Adipose tissue (tissue), 3 donors: ENCODE results near the gene ITGB5. TPM values are rescaled to one million over a fixed set of nuclear protein-coding genes. Genes with fewer than 3 reads are reported as not detected.
"Not testable (repeated sequence)": the region's sequence is repeated elsewhere in the genome, so short reads cannot be mapped to it uniquely, and the experiment has no call there.

ENCODE experiments used
- H3K27ac ChIP-seq: one replicate; pipeline ENCODE4 v1.5.1; 2013; ENCODE audit warnings: low read depth, low read length
- WGBS, 3 donors: extraction: QIAGEN DNeasy Blood & Tissue Kit; methylation state at CpG; one replicate each; pipeline ENCODE4 v1.1.7; 2013; 5-methylcytosine and 5-hydroxymethylcytosine counted together
- polyA plus RNA-seq, 3 donors: library from polyadenylated mRNA; stranded (reverse); fragments of 200-250 nt; gene quantifications; one replicate each; pipeline ENCODE4 v1.2.3, GENCODE V29; 2013
- donor health status: healthy with polysubstance abuse.
- donor health status: Bipolar disorder and iron deficiency.
- donor health status: healthy.

Gene ITGB5
- polyA plus RNA-seq, 3 donors: 17.1 to 83.8 (median 50.0) TPM

DNA sequence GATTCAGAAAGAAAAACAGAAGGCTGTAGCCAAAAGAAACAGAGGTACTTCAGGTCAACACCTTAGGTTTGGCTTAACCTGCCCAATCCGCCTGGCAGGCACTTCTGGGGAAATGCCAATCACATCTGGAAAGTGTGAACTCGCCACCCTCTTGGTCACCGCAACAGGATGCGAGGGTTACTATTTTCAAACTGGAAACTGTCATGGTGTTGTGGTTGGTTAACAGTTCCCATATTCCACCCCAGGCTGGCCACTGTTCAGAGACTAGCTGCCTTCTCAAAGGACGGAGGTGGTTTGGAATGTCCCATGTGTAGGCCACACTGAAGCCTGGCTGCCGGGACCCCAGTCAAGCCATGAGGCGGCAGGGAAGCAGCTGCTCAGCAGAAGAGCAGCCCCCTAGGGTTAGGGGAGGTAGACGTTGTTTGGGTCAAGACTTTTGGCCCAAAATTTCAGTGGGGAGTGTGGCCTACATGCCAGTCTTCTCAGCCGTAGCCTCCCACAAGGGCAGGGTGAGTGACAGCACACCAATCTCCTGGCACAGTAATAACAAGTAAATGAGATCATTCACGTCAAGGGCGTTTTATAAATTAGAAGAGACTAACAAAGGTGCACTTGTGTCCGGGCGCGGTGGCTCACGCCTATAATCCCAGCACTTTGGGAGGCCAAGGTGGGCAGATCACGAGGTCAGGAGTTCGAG, 102.3 kb downstream of the ITGB5 start:
- 78 to 86% (median 79%) methylated on average over 17 of the region's 17 CpGs for whole genome bisulfite sequencing, 3 donors
- H3K27ac ChIP-seq: no peak overlapping the region

DNA sequence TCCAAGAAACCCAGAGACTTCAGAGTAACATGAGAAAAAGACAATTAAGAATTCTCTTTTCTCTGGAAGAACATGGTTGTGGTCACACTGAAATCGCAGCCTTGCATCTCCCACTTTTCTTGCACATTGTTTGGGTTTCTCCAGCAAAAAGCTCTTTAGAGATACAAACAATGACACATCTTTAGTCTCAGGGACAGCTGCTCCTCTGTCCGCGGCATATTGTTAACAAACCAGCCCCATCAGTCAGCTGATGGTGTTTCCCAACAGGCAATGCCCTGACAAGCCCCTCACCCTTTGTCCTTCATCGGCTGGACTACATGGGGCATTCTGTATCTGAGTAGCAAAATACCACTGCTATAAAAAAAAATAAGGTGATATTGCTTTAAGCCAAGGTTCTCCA, 103.5 kb downstream of the ITGB5 start:
- 76 to 95% (median 78%) methylated on average over 4 of the region's 4 CpGs for WGBS, 3 donors
- H3K27ac ChIP-seq: no peak overlapping the region

DNA sequence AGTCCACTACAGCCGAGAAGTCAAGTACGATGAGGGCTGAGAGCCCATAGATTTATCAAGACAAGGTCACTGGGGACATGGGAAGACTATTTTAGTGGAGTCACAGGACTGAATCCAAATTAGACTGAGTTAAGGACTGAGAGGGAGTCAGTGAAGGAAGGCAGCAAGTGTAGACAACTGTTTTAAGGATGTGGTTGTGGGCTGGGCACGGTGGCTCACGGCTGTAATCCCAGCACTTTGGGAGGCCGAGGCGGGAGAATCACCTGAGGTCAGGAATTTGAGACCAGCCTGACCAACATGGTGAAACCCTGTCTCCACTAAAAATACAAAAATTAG, 104.8 kb downstream of the ITGB5 start:
- WGBS, 3 donors: 73 to 95% (median 79%) methylated on average over 6 of the region's 6 CpGs
- H3K27ac ChIP-seq: not testable (repeated sequence)

DNA sequence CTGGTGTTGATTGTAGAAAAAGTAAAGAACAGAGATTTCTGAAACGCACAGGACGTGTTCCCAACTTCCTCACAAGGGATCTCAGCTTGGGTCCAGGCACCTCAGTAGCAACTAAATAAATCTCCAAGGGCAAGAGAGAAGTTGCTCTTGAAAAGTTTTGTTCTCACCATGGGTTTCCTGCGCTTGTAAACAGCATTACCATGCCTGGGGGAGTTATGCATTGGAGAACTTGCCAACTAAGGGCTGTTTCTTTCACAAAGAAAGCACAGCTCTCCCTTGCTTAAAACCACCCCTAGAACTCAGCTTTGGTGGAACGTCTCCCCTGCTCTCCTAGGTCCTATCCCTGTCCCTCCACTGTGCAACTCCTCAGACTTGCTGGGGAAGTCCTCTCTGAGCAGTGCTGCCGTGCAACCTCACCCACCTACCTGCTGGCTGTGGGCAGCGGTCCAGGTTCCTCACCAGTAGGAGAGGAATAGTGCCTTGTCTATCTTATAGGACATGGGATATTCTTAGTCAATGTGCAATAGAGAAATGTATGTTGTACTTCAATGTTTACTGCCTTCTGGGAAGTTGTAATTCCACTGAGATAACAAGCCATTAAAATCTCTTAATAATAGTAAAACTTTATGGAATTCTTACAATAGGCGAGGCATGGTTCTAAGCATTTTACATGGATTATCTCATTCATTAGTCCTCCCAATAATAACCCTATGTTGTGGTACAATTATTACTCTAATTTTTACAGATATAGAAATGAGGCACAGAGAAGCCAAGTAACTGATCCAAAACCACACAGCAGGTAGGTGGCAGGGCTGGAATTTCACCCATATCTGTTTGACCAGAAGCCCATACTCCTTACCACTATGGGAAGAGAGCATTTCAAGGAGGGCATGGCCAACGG, 105.4 kb downstream of the ITGB5 start:
- WGBS, 3 donors: 59 to 81% (median 61%) methylated on average over 8 of the region's 8 CpGs
- peak overlapping the region; percentile 52 for H3K27ac ChIP-seq

DNA sequence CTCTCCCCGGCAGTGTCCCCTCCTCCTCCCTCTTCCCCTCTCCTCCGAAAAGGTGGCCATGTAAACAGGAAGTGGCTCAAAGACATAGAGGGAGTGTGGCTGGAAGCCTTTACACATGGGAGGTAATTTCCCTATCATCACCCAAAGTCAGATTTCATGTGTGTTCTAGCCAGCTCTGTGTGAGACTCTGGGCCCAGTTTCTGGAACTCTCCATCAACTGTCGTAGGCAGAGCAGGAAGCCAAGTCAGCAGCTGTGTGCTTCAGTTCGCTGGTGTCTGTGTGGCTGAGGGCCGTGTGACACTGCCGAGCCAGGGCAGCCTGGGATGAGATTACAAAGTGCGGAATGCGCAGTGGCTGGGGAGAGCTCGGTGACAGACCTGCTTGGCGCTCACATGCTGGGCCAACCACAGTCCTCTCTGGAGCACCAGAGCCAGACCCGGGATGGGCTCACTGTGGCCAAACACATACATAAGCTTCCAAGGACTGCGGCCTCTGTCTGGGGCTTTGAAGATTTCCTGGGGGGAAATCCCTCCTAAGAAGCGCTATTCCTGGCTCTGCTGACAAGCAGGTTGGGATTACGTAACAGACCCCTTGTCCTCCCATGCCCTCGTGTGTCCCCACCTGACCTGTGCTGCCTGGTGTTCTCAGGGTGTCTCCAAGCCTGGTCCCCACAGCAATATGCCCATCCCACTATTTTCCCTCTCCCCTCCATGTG, 106.2 kb downstream of the ITGB5 start:
- 20 to 71% (median 25%) methylated on average over 15 of the region's 15 CpGs for WGBS, 3 donors
- H3K27ac ChIP-seq: peak overlapping the region; percentile 52

DNA sequence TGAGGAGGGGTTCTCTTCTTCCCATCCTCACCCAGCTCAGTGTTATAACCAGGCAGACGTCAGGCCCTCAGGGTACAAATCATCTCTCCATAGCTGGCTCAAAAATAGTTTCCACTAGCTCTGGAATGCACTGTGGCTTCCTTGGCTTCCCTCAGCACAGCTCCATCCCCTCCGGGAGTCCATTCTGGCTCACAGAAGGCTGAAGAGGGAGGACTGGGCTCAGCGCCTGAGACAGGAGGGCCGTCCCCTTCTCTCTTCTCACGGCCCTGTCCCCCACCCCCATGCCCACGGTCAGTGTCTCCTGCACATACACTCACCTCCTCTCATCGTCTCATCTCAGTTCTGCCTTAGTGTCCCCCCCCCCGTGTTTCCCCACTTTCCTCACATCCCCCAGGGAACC, 106.8 kb downstream of the ITGB5 start:
- no peak overlapping the region for H3K27ac ChIP-seq
- 26 to 75% (median 27%) methylated on average over 8 of the region's 8 CpGs for WGBS, 3 donors

DNA sequence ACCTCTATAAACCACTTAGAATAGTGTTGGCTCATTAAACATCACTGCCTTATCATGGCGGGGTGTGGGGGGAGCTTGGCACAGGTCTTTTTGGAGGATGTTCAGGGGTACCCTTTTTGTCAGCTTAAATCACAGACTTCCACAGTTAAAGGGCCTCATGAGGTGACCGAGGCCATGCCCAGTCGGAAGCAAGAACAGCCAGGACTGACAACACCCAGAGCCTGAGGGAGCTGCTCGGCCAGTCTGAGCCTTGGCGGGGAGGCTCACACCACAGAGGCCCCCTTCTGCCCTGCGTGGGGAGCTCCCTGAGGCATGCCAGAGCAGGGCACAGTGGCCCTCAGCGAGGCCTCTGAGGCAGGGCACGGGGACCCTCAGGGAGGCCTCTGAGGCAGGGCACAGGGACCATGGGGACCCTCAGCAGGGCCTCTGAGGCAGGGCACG, 107.4 kb downstream of the ITGB5 start:
- 80 to 94% (median 80%) methylated on average over 8 to 9 of the region's 9 CpGs for WGBS, 3 donors
- H3K27ac ChIP-seq: no peak overlapping the region

DNA sequence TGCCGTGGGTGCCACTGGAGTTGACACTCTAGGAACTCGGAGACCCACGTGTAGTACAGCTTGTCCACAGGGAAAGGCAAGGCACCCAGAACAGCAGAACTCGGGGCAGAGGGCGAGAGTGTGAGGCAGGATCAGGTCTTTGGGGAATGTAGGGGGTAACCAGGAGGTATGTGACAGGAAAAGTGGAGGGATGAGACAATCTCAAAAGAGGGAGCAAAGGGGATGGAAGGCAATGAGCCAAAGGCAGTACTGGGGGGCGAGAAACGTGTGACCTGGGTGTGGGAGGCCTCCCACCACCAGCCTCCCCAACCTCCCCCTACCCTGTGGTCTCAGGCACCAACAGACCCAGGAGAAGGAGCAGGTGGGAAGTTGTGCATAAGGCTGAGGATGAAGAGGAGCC, 108.0 kb downstream of the ITGB5 start:
- 89 to 92% (median 90%) methylated on average over 7 of the region's 7 CpGs for WGBS, 3 donors
- no peak overlapping the region for H3K27ac ChIP-seq

DNA sequence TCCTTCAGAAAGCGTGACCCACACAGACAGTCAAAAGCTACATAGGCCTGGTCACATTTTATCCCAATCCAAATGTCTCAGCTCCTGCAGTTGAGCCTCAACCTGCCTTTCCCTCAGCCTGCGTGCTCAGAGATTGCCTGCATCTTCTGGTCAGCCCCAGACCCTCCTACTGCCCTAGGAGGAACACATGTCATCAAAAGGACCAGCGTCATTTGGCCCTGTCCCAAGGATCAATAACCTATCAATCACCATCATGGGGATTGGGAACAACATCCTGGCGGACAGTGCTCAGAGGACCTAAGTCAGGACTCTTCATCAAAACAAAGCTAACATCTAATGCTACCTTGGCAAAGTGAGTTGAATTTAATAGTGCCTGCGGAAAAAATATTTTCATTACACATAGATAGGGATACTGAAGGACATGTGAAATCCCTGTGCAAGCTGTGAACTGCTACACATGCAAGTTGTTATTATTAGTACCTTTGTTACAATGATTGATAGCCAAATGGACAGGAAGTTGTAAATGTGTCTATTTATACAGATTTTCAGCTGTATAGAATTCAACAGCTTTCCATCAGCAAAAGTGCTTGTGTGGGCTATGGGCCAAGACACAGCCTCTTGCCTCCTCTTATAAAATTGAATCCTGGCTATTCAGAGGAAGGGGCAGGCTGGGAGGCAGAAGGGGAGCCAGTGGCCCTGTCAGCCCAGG, 109.2 kb downstream of the ITGB5 start:
- H3K27ac ChIP-seq: no peak overlapping the region
- WGBS, 3 donors: 82 to 92% (median 85%) methylated on average over 5 of the region's 5 CpGs

DNA sequence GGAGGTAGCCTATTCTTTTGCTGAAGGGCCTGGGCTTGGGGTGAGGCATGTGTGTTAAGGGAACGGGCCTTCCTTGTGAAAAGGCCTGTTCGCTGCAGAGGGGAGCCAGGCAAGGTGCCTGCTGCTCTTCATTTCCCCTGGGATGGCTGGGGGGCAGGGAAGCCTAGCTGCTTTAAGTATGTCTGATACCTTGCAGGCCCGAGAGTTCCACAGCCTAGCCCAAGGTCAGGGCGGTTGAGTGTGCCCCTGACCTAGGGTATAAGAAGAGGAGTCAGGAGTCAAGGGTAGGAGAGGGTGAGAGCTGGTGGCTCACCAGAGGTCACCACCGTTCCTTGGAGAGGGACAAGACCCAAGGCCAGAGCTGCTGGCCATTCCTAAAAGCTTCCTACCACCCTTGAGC, 110.3 kb downstream of the ITGB5 start:
- WGBS, 3 donors: 94 to 95% (median 95%) methylated on average over 5 of the region's 5 CpGs
- no peak overlapping the region for H3K27ac ChIP-seq

DNA sequence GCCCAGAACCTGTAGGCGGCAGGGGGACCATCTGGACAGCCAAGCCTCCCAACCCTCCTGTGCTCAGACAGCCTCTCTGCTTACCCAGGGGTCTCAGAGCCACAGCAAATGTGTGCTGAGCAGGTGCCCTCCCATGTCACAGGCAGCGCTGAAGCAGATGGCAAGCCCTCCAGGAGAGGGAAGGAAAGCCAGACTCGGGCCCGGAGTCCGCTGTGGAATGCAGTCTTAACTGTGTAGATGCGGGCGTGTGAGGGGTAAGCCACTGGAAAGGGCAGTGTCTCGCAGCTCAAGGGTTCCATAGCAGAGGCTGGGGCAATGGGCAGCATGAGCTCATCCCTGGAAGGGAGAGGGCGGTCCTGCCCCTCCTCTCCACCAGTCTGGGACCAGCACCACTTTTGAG, 111.3 kb downstream of the ITGB5 start:
- WGBS, 3 donors: 92 to 95% (median 93%) methylated on average over 9 of the region's 9 CpGs
- H3K27ac ChIP-seq: no peak overlapping the region

DNA sequence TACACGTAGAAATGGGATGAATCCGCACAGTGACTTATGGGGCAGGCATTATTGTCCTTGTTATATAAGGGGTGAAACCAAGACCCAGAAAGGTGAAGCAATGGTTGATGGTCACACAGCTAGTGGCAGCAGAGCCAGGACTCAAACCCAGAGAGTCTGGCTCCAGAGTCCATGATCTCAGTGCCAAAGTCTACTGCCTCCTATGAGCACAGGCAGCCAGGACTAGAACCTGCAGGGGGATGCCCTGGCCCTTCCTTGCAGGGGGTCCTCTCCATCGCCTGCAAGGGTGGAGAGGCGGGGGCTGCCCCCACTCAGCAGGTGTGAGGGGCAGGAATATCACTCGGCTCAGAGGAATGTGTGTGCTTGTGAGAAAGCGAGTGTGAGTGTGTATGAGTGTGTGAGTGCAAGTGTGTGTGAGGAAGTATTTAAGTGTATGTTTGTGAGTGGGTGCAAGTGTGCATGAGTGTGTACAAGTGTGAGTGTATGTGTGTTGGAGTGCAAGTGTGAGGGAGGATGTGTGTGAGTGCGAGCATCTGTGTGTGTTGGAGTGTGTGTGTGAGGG, 112.2 kb downstream of the ITGB5 start:
- H3K27ac ChIP-seq: no peak overlapping the region
- 82 to 94% (median 92%) methylated on average over 7 of the region's 7 CpGs for WGBS, 3 donors

DNA sequence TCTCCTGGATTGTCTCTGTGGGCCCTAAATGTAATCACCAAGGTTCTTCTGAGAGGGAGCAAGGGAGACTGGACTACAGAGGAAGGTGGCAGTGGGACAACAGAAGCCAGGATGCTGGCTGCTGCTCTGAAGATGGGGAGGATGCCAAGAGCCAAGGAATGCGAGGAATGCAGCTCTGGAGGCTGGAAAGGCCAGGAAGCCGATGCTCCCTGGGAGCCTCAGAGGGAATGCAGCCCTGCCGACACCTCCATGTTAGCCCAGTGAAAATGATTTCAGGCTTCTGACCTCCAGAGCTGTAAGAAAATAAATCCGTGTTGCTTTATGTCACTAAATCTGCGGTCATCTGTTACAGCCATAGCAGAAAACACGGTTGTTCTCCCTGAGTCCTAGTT, 112.8 kb downstream of the ITGB5 start:
- no peak overlapping the region for H3K27ac ChIP-seq
- WGBS, 3 donors: 54 to 68% (median 64%) methylated on average over 6 of the region's 6 CpGs

DNA sequence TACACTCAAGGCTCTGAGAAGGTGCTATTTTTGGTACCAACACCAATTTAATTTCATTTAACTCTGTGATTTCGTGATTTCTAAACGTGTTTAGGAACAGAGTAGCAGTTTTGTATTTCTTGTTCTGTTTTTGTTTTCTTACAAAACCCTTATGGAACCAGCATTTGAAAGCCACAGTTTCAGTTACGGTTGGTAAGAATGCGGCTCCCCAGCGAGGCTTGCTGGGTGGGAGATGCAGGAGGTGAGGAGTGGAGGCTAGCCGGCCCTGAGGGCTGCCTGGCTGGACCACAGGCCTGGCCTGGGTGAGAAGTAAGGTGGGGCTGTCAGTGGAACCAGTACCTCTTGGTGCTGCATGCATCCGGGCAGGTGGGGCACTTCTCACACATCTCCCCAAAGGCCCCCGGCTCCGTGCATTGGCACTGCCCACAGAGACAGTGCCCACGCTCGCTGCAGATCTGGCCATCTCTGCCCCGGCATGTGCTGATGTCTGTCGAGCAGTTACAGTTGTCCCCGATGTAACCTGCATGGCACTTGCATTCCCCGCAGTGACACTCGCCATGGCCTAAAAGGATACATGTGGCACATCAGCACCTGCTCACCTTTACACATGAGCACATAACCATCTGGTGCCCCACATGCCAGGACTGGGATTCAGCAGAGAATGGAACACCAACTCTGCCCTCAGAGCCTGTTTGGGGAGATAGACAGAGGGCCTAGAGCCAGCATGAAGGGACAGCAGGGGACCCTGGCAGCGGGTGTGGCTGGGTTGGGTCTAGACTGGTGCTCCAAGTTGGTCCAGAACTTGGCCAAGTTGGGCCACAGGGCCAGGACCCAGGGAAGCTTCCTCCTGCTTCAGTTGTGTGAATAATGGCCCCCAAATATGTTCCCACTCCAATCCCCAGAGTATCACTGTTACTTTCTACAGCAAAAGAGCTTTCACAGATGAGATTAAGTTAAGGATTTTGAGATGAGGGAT, 113.5 kb downstream of the ITGB5 start:
- WGBS, 3 donors: 94 to 95% (median 95%) methylated on average over 17 of the region's 17 CpGs
- no peak overlapping the region for H3K27ac ChIP-seq

DNA sequence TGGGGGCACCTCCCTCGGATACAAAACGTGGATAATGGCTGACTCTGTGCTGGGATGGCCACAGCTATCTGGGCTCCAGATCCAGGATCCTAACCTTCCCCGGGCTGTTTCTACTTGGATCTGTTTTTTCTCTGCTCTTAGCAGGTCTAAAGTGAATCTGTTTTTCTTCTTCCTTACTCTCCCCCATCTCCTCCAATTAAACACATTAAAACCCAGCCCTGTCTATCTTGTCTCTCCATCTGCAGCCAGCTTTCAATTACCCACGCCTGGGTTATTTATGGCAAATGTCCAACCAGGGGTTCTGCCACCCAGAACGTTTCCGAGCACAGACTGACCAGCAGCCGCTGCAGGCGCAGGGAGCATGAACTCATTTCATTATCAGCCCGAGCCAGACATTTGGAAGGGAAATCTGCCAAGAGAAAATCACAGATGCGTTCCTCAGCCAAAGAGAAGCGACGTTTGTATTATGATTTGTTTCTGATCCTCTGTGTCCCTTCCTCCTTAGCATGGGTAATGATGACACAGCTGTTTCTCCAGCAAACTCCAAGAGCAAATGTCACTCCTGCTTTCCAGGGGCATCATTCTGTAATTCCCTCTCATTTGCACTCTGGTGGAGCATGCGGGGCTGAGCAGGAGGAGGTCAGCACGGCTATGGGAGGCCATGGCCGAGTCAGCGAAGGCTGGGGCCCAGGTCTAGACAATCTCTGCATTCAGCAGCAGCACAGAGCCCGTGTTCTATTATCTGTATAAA, 114.9 kb downstream of the ITGB5 start:
- H3K27ac ChIP-seq: no peak overlapping the region
- 14 to 54% (median 16%) methylated on average over 17 of the region's 17 CpGs for WGBS, 3 donors

DNA sequence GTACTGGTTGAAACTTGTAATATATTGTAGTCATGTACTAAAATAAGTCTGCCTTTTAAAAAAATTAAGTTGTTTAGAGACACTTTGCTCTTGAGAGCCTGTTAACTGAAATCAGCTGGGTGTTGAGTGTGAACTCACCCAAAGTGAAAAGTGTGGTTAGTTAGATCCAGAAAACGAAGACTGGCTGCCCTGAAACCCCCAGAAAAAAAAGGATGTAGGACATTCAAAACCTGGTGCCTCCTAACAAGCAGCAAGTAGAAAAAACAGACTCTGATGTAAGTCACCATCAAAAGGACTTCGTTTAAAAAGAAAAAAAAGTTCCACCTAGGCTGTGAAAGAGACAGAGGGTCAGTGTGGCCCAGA, 116.1 kb downstream of the ITGB5 start:
- 74 to 83% (median 75%) methylated on average over 2 of the region's 2 CpGs for WGBS, 3 donors
- no peak overlapping the region for H3K27ac ChIP-seq
